ENCODE results near the gene SYT1.
"Not testable (repeated sequence)": the region's sequence is repeated elsewhere in the genome, so short reads cannot be mapped to it uniquely, and the experiment has no call there.

Gene SYT1

DNA sequence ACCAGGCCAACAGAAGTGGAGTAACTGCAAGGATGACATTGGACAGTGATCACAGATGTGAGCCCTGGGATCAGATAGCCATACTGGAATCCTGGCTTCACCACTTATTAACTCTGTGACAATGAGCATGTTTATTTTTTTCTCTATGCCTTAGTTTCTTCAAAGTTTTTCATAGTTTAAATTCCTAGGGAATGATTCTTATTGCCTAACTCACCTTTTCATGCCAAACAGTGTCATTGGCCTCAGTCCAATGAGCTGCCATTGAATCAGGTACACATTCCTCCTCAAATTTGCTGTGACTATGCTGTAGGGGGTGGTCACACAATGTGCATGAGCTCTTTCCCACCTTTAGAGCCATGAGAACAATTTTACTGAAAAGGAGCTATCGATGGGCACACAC is 342.3 kb downstream of the SYT1 start:
- DNase-seq: no peak
- H3K36me3 ChIP-seq (replicated peaks): no peaks in the 10 kb centered on the region
- no peak overlapping the region for H3K4me3 ChIP-seq (ENCODE audit: low read depth, low read length)
- no peak overlapping the region for H3K27ac ChIP-seq
- H3K27me3 ChIP-seq (replicated peaks): no peaks in the 10 kb centered on the region
- TF ChIP-seq, protein P1, sequence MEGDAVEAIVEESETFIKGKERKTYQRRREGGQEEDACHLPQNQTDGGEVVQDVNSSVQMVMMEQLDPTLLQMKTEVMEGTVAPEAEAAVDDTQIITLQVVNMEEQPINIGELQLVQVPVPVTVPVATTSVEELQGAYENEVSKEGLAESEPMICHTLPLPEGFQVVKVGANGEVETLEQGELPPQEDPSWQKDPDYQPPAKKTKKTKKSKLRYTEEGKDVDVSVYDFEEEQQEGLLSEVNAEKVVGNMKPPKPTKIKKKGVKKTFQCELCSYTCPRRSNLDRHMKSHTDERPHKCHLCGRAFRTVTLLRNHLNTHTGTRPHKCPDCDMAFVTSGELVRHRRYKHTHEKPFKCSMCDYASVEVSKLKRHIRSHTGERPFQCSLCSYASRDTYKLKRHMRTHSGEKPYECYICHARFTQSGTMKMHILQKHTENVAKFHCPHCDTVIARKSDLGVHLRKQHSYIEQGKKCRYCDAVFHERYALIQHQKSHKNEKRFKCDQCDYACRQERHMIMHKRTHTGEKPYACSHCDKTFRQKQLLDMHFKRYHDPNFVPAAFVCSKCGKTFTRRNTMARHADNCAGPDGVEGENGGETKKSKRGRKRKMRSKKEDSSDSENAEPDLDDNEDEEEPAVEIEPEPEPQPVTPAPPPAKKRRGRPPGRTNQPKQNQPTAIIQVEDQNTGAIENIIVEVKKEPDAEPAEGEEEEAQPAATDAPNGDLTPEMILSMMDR (IDR thresholded peaks at IDR 0.05; ENCODE audit: low read depth, low read length, missing control alignments): no peak
- in situ Hi-C loops (cut with HindIII; ENCODE audit: low pct_ligation_motif_present, low sequenced_read_pairs): no loop called here

DNA sequence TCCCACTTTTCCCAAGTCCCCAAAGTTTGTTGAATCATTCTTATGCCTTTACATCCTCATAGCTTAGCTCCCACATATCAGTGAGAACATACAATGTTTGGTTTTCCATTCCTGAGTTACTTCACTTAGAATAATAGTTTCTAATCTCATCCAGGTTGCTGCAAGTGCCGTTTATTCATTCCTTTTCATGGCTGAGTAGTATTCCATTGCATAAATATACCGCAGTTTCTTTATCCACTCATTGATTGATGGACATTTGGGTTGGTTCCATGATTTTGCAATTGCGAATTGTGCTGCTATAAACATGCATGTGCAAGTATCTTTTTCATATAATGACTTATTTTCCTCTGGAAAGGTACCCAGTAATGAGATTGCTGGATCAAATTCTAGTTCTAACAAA is 345.8 kb downstream of the SYT1 start:
- H3K4me3 ChIP-seq (ENCODE audit: low read depth, low read length); in situ Hi-C loops (cut with HindIII; ENCODE audit: low pct_ligation_motif_present, low sequenced_read_pairs); H3K36me3 ChIP-seq (replicated peaks); H3K27me3 ChIP-seq (replicated peaks); H3K27ac ChIP-seq; DNase-seq: not testable (repeated sequence)

DNA sequence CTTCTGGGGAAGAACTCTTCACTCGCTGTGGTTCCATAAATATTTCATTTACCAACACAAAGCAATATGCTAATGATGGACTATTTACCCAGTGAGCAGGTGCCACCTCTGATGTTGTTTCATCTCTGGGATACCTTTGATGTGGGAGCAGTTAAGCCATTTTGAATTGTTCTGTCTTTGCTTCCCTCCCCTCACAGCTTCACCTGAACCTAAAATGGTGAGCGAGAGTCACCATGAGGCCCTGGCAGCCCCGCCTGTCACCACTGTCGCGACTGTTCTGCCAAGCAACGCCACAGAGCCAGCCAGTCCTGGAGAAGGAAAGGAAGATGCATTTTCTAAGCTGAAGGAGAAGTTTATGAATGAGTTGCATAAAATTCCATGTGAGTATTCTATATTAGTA is 352.7 kb downstream of the SYT1 start:
- TF ChIP-seq, protein P1 (IDR thresholded peaks at IDR 0.05; ENCODE audit: low read depth, low read length, missing control alignments): no peak
- Histone ChIP-seq H3K36me3 (replicated peaks) (no peaks in the 10 kb centered on the region), H3K27me3 (replicated peaks) (no peaks in the 10 kb centered on the region), H3K27ac (no peak overlapping the region), H3K4me3 (ENCODE audit: low read depth, low read length) (no peak overlapping the region)
- in situ Hi-C loops (cut with HindIII; ENCODE audit: low pct_ligation_motif_present, low sequenced_read_pairs): no loop called here
- DNase-seq: no peak

DNA sequence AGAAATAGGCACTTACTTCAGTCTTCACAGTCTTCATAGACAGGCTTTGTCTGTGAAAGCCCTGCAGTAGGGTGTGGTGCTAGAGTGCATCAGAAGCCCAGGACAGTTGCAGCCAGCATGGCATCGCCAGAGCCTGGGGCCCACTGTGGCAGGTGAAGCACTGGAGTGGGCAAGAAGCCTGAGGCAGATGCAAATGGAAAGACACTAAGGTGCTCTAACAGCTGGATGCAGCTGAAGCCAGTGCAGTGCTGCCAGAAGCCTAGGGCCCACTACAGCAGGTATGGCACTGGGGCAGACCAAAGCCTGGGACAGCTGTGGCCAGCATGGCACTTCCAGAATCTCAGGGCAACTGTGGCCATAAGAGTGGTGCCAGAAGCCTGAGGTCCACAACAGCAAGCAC is 358.6 kb downstream of the SYT1 start:
- H3K27me3 ChIP-seq (replicated peaks): no peaks in the 10 kb centered on the region
- in situ Hi-C loops (cut with HindIII; ENCODE audit: low pct_ligation_motif_present, low sequenced_read_pairs): no loop called here
- H3K36me3 ChIP-seq (replicated peaks): no peaks in the 10 kb centered on the region
- TF ChIP-seq, protein P1 (IDR thresholded peaks at IDR 0.05; ENCODE audit: low read depth, low read length, missing control alignments): no peak
- no peak overlapping the region for H3K4me3 ChIP-seq (ENCODE audit: low read depth, low read length)
- DNase-seq: no peak
- H3K27ac ChIP-seq: no peak overlapping the region

DNA sequence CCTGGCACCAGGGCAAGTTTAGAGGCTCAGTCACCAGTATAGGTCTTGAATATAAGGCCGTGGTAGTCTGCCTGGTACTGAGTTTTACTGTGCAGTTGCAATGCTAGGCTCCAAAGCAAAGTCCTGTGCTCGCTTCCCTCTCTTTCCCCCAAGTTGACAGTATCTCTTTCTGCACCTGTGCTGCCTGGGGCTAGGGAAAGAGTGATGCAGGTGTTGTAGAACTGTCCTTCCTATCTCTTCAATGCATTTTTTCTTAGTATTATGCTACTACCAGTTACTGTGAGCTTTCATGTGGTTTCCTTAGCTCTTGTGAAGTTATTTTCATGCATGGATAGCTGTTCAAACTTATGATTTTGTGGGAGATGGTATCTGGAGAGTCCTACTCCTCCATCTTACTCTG is 359.2 kb downstream of the SYT1 start:
- in situ Hi-C loops (cut with HindIII; ENCODE audit: low pct_ligation_motif_present, low sequenced_read_pairs): no loop called here
- Histone ChIP-seq H3K27ac (no peak overlapping the region), H3K27me3 (replicated peaks) (no peaks in the 10 kb centered on the region), H3K36me3 (replicated peaks) (no peaks in the 10 kb centered on the region), H3K4me3 (ENCODE audit: low read depth, low read length) (no peak overlapping the region)
- no peak for DNase-seq
- TF ChIP-seq, protein P1 (IDR thresholded peaks at IDR 0.05; ENCODE audit: low read depth, low read length, missing control alignments): no peak

DNA sequence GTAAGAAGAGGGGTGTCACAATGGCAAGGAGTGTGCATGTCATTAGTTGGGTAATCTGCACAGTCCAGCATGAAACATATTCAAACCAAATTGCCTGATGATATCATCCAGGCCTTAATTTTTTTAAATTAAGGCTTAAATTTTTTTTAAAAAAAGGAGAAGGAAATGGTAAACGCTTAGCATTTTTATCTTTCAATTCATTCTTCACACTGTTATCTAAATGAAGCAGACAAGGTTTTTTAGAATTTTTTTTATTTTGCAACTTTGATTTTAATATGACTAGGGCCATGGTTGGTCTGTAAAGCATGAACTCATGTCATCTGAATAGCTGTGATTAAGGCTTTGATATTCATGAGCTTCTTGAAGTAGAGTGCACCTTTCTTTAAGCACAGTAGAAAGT is 362.5 kb downstream of the SYT1 start:
- H3K36me3 ChIP-seq (replicated peaks): no peaks in the 10 kb centered on the region
- H3K4me3 ChIP-seq (ENCODE audit: low read depth, low read length): no peak overlapping the region
- in situ Hi-C loops (cut with HindIII; ENCODE audit: low pct_ligation_motif_present, low sequenced_read_pairs): no loop called here
- H3K27me3 ChIP-seq (replicated peaks): no peaks in the 10 kb centered on the region
- H3K27ac ChIP-seq: no peak overlapping the region
- no peak for DNase-seq
- TF ChIP-seq, protein P1 (IDR thresholded peaks at IDR 0.05; ENCODE audit: low read depth, low read length, missing control alignments): no peak
